ENCODE data around the gene SLC43A2.

DNA sequence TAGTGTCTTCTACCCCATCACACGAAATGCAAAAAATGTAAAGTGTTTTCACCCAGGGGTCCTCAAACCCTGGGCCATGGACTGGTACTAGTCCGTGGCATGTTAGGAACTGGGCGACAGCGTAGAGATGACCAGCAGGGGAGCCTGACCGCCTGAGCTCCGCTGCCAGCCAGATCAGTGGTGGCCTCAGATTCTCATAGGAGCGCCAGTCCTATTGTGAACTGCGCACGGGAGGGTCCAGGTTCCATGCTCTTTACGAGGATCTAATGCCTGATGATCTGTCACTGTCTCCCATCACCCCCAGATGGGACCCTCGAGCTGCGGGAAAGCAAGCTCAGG, 12.4 kb upstream of the SLC43A2 start:
- TF ChIP-seq, protein P1, sequence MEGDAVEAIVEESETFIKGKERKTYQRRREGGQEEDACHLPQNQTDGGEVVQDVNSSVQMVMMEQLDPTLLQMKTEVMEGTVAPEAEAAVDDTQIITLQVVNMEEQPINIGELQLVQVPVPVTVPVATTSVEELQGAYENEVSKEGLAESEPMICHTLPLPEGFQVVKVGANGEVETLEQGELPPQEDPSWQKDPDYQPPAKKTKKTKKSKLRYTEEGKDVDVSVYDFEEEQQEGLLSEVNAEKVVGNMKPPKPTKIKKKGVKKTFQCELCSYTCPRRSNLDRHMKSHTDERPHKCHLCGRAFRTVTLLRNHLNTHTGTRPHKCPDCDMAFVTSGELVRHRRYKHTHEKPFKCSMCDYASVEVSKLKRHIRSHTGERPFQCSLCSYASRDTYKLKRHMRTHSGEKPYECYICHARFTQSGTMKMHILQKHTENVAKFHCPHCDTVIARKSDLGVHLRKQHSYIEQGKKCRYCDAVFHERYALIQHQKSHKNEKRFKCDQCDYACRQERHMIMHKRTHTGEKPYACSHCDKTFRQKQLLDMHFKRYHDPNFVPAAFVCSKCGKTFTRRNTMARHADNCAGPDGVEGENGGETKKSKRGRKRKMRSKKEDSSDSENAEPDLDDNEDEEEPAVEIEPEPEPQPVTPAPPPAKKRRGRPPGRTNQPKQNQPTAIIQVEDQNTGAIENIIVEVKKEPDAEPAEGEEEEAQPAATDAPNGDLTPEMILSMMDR (IDR thresholded peaks at IDR 0.05) = no peak
- TF ChIP-seq EP300 (IDR thresholded peaks at IDR 0.05) = no peak

Measured in esophagus muscularis mucosa (tissue), 3 donors.